ENCODE data around the gene OBP2A.
"Not testable (repeated sequence)": the region's sequence is repeated elsewhere in the genome, so short reads cannot be mapped to it uniquely, and the experiment has no call there.

Gene OBP2A

DNA sequence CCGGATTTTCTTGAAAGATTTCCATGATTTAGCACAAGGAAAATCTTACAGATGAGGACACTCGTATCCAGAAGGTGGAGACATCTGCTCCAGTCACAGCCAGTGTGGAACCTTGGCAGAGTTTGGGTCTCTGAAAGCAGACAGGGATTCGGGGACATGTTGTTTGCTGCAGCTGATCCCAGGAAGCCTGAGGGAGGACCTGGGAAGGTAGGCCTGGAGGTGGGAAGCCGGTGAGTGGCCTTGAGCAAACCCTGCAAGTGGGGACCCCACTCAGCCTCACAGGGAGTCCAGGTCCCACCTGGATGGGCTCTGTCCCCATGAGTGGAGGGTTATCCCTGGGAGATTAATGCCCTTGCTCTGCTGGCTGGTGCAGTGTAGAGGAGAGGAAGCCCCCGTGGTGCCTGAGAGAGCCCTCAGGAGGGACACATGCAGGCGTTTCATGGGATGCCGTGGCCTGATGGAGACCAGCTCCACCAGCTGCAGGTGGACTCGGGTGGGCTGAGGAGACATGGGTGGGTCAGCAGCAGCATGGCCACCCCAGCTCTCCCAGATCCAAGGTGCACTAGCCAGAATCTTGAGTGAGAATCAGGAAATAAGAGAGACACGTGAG, 37.6 kb upstream of the OBP2A start:
- DNase-seq = no peak

DNA sequence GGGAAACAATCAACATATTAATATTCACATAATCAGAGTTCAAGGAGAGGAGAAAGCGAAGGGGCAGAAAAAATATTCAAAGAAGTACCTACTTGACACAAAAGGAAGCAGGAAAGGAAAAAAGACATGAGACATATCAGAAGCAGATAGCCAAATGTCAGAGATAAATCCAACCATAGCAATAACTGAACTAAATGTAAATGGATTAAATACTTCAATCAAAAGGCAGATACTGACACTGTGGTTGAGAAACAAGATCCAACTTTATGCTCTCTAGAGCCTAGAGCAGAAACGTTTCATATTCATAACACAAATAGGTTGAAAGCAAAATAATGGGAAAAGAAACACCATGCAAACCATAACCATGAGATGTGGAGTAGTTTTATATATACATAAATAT, 36.5 kb upstream of the OBP2A start:
- no peak for DNase-seq

DNA sequence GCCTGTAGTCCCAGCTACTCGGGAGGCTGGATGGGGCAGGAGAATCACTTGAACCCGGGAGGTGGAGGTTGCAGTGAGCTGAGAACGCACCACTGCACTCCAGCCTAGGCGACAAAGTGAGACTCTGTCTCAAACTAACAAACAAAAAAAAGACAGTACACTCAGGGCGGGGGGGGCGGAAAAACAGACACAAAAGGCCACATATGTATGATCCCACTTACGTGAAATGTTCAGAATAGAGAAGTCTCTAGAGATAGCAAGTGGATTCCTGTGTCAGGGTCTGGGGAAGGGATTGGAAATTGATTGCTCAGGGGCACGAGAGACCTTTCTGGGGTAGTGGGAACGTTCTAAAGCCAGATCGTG, 33.7 kb upstream of the OBP2A start:
- no peak for DNase-seq

DNA sequence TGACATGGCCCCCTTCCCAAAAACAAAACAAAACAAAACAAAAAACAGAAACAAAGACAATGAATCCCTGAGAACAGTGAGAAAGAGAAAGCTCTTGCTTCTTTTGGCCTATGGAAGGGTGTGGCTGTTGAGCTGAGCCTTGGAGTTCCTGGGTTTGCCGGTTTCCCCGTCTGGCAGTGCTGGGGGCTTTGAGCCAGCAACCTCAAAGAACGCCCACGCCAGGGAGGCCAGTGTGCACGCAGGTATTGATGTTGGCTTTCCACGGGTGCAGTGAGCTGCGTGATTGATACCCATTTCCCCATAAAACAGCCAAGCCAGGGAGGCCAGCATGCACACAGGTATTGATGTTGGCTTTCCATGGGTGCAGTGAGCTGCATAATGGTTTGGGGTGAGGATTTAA, 33.0 kb upstream of the OBP2A start:
- no peak for DNase-seq

DNA sequence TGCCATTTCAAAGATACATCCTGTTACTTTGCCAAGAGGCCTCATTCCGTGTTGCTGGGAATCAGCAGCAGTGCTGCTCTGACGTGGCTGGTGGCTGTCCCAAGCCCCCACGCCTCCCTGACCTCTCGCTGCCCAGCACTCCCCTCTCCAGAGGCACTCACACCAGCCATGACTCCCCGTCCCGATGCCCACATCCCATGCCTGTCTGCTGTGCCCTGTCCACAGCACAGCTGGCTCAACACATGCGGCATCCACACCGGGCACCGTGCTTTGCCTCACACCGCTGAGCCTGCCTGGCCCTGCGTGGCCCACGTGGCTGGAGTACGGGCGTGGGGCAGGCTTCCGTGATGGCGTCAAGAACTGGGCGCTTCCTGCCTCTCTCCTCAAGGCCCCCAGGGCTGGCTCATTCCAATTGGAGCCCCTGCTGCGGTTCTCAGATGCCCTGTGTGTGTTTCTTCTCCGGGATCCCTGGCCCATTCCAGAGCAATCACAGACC, 32.5 kb upstream of the OBP2A start:
- DNase-seq = no peak

DNA sequence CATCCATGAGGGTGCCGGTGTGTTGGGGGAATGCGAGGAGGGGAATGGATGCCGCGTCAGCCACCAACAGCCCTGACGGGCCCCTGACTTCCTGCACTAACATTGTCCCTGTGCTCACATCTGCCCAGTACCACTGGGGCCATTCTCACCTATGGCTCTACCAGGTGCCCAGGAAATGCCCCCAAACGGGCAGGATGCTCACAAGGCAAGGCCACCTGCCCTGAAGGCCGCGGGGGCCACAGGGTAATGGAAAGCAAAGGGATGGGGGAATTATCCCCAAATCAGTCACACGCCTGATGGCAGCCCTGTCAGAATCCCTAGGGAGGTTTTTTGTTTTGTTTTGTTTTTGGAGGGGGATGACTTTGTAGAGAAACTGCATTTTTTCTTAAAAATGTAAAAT, 32.0 kb upstream of the OBP2A start:
- not testable (repeated sequence) for DNase-seq

DNA sequence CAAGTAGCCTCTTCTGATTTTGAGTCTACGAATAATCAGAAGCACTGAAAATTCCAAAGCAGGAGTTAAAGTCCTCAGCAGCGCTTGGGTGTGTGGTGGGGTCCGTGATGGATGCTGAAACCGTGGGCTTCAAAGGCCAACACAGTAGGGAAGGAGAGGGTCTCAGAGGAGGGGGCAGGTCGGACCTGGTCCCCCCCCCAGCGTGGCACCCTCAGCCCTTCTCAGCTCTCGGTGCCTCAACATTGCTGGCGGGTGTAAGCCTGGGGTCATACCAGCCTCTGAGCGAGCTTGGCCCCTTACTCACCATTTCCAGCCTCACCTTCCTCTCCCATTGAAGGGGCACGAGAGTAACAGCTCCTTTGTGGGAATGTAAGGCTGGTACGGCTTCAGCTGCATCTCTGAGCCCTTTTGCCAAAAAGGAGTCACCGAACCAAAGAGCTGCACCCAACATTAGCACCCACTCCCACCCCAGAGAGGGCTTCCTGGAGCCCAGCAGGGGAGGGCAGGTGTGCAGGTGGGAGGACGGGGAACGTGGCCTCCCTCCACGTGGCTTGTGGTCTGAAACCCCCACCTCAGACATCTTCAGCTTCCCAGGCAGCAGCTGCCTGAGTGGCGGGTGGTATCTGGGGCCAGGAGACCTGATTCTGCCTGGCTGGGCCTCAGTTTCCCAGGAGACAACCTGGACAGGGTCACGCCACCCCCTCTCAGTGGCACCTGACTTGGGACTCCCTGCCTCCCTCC, 31.4 kb upstream of the OBP2A start:
- no peak for DNase-seq

DNA sequence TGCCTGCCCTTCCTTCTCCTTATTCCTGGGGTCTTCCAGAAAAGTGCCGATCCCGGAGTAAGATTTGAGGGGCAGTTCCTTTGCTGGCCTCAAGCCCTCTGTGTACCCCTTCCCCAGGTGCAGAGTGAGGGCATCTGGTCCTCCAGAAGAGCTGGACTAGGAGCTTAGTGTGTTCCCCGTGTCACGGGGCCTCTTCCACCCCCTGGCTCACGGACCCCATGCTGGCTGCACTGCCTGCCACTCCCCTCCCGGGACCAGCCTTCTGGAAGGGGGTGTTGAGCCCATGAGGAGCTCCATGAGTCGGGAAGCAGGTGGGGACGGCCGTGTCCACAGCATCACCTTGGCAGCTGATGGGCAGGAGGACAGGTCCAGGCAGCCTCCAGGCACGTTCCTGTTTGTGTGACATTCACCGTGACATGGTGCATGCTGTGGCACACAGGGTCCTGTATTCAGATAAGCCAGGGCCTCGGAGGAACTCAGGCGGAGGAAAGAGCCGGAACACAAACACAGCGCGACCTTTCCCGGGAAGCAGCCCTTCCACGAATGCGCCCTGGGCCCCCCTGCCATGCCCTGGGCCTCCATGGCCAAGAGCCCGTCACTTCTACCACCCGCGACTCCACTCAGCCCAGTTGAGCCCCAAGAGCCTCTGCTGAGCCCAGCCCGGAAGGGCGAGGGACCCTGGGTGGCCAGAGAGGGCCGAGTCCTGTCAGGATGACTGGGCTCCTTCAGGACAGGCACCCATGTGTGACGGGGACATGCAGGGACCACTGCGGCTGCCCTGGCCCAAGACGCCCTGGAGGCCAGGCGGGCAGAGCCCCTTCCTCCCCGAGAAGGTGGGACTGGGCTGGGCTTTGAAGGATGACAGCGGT, 30.6 kb upstream of the OBP2A start:
- DNase-seq = no peak

DNA sequence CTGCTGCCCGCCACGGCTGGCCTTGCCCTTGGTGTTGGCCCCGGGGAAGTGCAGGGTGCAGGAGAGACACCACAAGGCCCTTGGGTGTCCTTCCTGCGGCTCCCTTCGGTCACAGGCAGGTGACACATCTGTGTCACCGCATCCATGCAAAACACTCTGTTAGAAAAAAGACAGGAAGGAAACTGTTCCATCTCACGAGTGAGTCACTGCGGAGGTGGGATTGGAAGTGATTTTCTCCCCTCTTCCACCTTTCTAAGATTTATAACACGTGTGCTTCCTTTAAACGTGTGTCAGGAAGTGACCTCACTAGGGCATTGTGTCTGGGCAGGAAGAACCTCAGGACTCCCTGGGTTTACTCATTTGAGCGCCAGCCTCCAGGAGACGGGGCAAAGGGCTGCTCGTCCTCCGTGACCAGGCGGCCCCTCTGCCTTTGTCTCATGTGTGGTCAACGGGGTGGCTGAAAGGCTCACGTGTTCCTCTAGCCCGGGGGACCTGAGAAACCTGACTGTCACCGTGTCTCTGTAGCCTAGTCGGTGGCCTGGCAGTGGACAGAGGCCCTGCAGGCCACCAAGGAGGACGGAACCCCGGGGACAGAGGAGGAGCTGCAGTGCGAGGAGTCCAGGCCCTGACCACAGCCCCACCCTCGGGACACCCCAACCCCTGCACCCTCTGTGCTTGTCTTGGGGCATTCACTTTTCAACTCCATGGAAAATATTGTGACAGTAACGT, 29.6 kb upstream of the OBP2A start:
- no peak for DNase-seq

DNA sequence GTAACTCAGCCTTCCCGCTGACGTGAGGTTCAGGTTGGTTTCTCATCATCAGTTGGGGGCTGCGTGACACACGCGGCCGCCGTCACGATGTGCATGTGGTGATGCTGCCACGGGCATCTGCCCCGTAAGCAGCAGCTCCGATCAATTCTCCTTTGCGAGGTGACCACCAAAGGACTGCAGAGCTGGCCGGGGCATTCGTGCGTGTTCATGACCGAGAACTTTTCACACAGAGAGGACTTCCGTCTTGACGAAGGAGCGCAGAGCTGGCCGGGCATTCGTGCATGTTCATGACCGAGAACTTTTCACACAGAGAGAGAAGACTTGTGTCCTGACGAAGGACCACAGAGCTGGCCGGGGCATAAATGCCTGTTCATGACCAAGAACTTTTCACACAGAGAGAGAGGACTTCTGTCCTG, 28.5 kb upstream of the OBP2A start:
- no peak for DNase-seq

DNA sequence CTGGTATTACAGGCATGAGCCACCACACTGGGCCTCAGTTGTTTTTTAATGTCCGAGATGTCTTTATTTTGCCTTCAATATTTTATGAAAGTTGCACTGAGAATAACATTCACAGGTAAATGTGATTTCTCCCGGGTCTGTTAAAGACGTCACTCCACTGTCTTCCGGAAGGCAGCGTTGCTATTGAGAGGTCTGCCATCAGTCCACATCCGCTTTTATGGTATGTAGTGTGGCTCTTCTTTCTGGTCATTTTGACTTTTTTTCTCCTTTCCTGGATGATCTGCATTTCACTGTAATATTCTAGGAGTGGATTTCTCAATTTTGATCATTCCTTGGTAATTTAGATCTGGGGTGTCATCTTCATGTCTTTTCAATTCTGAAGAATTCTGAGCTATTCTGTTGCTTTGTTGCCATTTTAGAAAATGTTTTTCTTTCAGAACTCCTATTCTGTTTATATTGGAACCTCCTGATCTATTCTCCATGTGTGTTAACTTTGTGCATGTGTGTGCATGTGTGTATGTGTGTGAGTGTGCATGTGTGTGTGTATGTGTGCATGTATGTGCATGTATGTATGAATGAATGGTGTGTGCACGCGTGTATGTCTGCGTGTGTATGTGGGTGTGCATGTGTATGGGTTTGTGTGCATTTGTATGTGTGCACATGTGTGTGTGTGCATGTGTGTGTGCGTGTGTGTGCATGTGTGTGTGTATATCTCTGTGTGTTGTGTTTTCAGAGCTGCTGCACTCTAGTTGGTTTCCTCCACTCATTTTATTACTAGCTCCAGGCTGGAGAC, 26.6 kb upstream of the OBP2A start:
- DNase-seq = no peak

DNA sequence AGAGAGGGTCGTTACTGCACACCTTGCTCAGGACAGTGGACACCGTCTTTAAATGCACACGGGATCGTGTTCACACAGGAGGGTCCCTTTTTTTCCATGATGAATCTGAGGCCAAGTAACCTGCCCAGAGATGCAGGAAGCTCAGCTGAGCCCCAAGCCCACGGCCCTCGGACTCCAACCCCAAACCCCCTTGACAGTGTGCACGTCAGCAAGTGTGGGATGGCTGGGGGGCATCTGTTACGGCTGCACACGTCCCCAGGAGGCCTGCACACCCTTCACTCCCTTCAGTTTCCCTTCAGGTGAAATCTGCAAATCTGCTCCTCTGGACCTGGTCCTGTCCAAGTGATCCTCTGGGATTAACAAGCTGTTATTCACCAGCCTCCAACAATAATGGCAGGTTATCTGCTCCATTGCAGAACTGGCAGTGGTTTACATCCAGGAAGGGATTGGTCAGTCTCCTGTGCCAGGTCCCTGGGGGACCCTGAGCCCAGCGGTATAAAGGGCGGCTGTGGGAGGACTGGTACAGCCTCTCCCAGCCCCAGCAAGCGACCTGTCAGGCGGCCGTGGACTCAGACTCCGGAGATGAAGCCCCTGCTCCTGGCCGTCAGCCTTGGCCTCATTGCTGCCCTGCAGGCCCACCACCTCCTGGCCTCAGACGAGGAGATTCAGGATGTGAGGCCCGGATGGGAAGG, 24.9 kb upstream of the OBP2A start, which contains the start of gene LCN1:
LCN1 (plus strand) TSS at position 525 of the 692 bp plus-strand sequence; CDS start at position 583, 58 bp downstream.
- DNase-seq = no peak

DNA sequence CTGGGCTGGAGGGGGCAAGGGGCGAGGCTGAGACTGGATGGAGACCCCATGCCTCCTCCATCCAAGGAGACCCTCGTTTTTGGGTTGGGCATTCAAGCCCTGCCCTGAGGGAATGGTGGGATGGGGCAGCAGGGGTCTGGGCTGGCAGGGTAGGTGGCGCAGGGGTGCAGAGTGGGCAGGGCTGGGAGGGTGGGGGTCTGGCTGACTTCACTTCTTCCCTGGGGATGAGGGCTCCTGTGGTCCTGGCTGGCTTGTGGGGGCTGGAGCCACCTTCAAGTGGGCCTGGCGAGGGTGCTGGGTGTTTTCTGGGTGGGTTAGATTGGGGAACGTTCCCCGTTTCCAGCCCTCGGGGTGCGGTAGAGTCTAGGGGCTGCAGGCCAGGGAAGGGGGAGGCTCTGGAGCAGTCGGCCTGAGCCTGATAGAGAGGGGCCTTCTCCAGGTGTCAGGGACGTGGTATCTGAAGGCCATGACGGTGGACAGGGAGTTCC, 24.3 kb upstream of the OBP2A start:
- DNase-seq = no peak

DNA sequence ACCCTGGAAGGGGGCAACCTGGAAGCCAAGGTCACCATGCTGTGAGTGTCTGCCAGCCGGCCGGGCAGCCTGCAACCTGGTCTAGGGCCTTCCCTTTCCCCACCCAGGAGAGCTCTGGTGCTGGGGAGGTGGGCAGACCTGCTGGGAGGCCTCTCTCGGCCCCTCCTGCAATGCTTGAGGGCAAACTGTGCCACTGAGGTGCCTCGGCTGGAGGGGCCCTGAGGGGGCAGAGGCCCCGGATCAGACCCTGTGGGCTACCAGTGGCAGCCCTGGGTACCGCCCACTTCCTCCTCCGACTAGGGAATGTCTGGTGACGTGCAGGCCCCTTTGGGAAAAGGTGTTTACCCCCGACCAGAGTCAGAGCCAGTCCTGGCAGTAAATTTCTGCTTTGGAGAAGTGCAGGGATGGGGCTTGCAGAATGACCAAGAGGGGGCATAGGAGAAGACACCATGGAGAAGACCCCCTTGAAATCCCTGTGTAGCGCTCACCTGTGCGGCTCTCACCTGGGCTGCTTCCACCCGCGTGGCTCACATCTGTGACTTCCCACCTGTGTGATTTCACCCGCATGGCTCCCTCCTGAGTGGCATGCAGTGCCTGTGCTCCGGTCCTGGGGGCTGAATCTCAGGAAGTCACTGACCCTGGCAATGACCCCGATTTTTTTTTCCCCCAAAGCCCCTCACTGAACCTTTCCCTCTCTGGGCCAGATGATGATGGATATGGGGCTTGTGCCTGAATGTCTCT, 23.6 kb upstream of the OBP2A start:
- no peak for DNase-seq

DNA sequence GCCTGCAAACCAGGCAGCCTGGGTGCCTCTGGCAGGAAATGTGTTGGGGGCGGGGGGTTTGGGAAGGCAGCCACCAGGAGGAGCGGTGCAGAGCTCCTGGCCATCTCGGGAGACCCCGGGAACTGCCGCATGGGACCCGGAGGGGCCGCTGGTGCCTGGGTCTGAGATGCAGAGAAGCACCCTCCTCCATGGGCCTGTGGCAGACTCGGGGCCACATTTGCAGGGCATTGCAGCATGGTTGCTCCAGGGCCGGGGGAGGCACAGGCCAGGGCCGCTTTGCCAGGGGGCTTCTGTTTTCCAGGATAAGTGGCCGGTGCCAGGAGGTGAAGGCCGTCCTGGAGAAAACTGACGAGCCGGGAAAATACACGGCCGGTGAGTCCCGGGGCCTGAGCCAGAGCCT, 23.0 kb upstream of the OBP2A start:
- DNase-seq = no peak

DNA sequence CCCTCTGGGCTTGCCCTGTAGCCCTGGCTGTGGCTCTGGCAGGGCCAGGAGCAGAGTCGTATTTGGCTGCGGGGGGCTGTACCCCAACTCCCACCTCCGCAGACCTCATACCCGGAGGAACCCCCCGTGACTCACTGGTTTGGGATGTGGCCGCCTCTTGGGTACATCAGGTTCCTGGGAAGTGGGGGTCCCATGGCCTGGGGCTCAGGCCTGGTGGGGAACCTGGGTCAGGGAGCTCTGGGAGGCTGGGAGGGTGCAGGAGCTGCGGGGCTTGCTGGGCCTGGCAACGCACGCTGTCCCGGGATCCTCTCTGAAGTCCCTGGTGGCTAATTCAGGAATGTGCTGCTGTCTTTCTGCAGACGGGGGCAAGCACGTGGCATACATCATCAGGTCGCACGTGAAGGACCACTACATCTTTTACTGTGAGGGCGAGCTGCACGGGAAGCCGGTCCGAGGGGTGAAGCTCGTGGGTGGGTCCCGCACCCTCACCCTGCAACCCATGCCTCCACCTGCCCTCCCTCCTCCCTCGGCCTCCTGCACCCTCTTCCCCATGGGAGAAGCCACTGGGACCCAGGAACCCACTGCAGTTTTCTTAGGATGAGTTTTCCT, 22.3 kb upstream of the OBP2A start:
- no peak for DNase-seq

DNA sequence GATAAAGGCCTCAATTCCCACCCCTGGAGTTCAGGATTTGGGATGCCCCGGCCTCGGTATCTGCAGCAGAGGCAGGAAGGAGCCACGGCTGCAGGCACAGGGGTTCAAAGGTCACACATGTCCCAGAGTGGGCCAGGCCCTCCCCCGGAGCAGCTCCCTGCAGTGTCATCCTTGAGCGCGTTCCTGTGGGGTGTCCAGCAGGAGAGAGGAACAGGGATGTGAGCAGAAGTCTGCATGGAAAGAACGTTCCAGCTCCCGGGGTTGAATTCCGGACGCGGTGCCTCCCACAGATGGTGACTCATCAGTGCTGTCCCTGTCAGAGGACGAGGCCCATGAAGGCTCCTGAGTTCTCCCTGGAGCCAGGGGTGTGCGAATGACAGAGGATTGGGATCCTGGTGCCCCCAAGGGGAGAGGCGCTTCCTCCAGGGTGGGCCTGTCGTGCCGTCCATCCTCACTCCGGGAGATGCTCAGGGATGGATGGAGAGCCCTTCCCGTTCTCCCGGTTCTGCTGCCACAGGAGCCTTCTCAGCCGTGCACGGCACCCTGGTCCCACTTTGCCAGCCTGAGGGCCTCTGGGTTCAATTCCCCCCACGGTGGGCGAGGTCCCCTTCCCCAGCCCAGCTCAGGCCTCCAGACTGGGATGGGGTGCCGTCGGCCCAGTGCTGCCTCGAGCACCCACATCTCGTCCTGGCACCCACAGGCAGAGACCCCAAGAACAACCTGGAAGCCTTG, 21.6 kb upstream of the OBP2A start:
- no peak for DNase-seq

All from nucleus accumbens (tissue), 56 donors.